ENCODE data around the gene ARL6.
"Not testable (repeated sequence)": the region's sequence is repeated elsewhere in the genome, so short reads cannot be mapped to it uniquely, and the experiment has no call there.

ARL6 gene

GRCh38 chr3:97821774-97822358 is 57.3 kb downstream of the ARL6 start, which contains the start of gene CRYBG3:
Gene CRYBG3 (plus strand): TSS chr3:97822011. CDS start chr3:97822207, 196 bp downstream.
- no peak for FAIRE-seq

GRCh38 chr3:97822359-97822775 is 57.8 kb downstream of the ARL6 start:
- FAIRE-seq = no peak

GRCh38 chr3:97823046-97824004 is 58.8 kb downstream of the ARL6 start:
- FAIRE-seq = no peak

GRCh38 chr3:97825101-97825500 is 60.5 kb downstream of the ARL6 start:
- no peak for FAIRE-seq

- no peak for FAIRE-seq
Measured at GRCh38 chr3:97827741-97828471, 63.3 kb downstream of the ARL6 start.

GRCh38 chr3:97829198-97829597 is 64.6 kb downstream of the ARL6 start:
- FAIRE-seq = no peak

GRCh38 chr3:97830638-97831037 is 66.1 kb downstream of the ARL6 start:
- no peak for FAIRE-seq

- FAIRE-seq = no peak
Measured at GRCh38 chr3:97831140-97831539, 66.6 kb downstream of the ARL6 start.

GRCh38 chr3:97833184-97833583 is 68.6 kb downstream of the ARL6 start:
- not testable (repeated sequence) for FAIRE-seq

- no peak for FAIRE-seq
Measured at GRCh38 chr3:97835761-97836160, 71.2 kb downstream of the ARL6 start.

GRCh38 chr3:97838393-97838792 is 73.8 kb downstream of the ARL6 start:
- FAIRE-seq = no peak

GRCh38 chr3:97839944-97840343 is 75.4 kb downstream of the ARL6 start:
- FAIRE-seq = no peak

- FAIRE-seq = no peak
Measured at GRCh38 chr3:97841304-97841703, 76.7 kb downstream of the ARL6 start.

GRCh38 chr3:97841956-97842355 is 77.4 kb downstream of the ARL6 start:
- FAIRE-seq = no peak

GRCh38 chr3:97848779-97849178 is 84.2 kb downstream of the ARL6 start:
- FAIRE-seq = no peak
